ENCODE data around the gene LIFR. TPM values are rescaled to one million over a fixed set of nuclear protein-coding genes. Genes with fewer than 3 reads are reported as not detected.

Gene LIFR
- total RNA-seq, 1 experiment from 2014 or later, result 47.9 TPM

GRCh38 chr5:38603691-38604090, 47.2 kb upstream of the LIFR start:
- Histone ChIP-seq H3K9me3 (ENCODE audit: low read depth, low read length, poor library complexity, severe bottlenecking) (no peaks in the 10 kb centered on the region), H3K4me1 (ENCODE audit: insufficient read depth, low read length, poor library complexity, severe bottlenecking) (no peaks in the 10 kb centered on the region), H3K27ac (ENCODE audit: low read depth, low read length, poor library complexity, severe bottlenecking) (no peak overlapping the region), H3K27me3 (replicated peaks; ENCODE audit: insufficient read depth, low read depth, low read length, poor library complexity) (no peaks in the 10 kb centered on the region), H3K36me3 (ENCODE audit: insufficient read depth, low read length, poor library complexity, severe bottlenecking) (no peaks in the 10 kb centered on the region), H3K4me3 (ENCODE audit: low read depth, low read length, poor library complexity, severe bottlenecking) (no peak overlapping the region)
- POLR2A ChIA-PET (ENCODE audit: low non-redundant PET), result no interaction called here
- TF ChIP-seq, protein P1, sequence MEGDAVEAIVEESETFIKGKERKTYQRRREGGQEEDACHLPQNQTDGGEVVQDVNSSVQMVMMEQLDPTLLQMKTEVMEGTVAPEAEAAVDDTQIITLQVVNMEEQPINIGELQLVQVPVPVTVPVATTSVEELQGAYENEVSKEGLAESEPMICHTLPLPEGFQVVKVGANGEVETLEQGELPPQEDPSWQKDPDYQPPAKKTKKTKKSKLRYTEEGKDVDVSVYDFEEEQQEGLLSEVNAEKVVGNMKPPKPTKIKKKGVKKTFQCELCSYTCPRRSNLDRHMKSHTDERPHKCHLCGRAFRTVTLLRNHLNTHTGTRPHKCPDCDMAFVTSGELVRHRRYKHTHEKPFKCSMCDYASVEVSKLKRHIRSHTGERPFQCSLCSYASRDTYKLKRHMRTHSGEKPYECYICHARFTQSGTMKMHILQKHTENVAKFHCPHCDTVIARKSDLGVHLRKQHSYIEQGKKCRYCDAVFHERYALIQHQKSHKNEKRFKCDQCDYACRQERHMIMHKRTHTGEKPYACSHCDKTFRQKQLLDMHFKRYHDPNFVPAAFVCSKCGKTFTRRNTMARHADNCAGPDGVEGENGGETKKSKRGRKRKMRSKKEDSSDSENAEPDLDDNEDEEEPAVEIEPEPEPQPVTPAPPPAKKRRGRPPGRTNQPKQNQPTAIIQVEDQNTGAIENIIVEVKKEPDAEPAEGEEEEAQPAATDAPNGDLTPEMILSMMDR (conservative IDR thresholded peaks at IDR 0.05; ENCODE audit: low read depth, low read length), result no peak
- no peak for TF ChIP-seq EZH2 (IDR thresholded peaks at IDR 0.05; ENCODE audit: borderline replicate concordance, low read depth, low read length, poor library complexity, severe bottlenecking)
- BruUV-seq (replicated peaks), result no TSS peak
- CTCF ChIA-PET, result no interaction called here
- intact Hi-C loops (cut with micrococcal nuclease; ENCODE audit: unreplicated experiment), result no loop called here
- DNase-seq (ENCODE audit: low spot score), result no peak

DNA sequence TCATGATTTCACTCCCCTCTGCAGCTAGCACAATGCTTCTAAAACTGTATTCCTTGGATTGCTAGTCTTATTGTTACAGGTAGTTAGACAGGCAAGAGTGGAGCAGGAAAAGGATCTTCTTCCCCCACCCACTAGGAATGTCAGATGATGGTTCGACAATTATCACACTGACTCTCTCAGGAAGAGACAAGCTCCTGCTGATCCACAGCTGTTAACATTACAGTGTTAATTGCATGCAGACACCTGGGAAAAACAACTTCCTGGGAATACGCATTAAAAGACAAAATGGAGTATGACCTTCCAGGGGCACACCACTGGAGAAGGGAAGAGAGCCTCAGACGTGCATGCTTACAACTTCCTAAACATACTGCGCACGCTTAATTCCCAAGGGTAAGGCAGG, 46.2 kb upstream of the LIFR start:
- H3K4me3 ChIP-seq (ENCODE audit: low read depth, low read length, poor library complexity, severe bottlenecking), result no peak overlapping the region
- no TSS peak for BruUV-seq (replicated peaks)
- DNase-seq (ENCODE audit: low spot score), result no peak
- H3K9me3 ChIP-seq (ENCODE audit: low read depth, low read length, poor library complexity, severe bottlenecking), result no peaks in the 10 kb centered on the region
- CTCF ChIA-PET, result no interaction called here
- TF ChIP-seq EZH2 (IDR thresholded peaks at IDR 0.05; ENCODE audit: borderline replicate concordance, low read depth, low read length, poor library complexity, severe bottlenecking), result no peak
- TF ChIP-seq, protein P1 (conservative IDR thresholded peaks at IDR 0.05; ENCODE audit: low read depth, low read length), result no peak
- H3K36me3 ChIP-seq (ENCODE audit: insufficient read depth, low read length, poor library complexity, severe bottlenecking), result no peaks in the 10 kb centered on the region
- no peaks in the 10 kb centered on the region for H3K27me3 ChIP-seq (replicated peaks; ENCODE audit: insufficient read depth, low read depth, low read length, poor library complexity)
- no peaks in the 10 kb centered on the region for H3K4me1 ChIP-seq (ENCODE audit: insufficient read depth, low read length, poor library complexity, severe bottlenecking)
- H3K27ac ChIP-seq (ENCODE audit: low read depth, low read length, poor library complexity, severe bottlenecking), result no peak overlapping the region
- POLR2A ChIA-PET (ENCODE audit: low non-redundant PET), result no interaction called here
- intact Hi-C loops (cut with micrococcal nuclease; ENCODE audit: unreplicated experiment), result no loop called here

DNA sequence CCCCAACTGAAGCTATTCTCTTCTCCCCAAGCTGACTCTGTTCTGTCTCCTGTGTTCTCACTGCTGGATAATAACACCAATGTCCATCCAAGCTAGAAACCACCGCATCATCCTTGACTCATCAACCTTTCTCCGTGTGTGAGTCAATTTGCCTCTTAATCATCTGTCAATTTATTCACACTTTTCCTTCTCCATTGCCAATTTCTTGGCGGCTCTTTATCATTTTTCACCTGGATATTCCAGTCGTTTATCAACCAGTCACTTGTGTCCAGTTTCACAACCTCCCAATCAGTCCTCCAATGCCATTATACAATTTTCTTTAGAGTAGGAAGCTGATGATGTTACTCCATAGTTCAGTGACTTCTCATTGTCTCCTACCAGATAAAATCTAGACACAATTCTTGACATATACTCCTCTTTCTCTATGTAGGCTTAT, 45.4 kb upstream of the LIFR start:
- DNase-seq (ENCODE audit: low spot score), result no peak
- no peak overlapping the region for H3K27ac ChIP-seq (ENCODE audit: low read depth, low read length, poor library complexity, severe bottlenecking)
- ChIA-PET POLR2A (ENCODE audit: low non-redundant PET) (interaction anchor here (0.6 kb wide), 2 partner anchors 9 to 18 kb away, joined by 3 to 5 read pairs; no protein-coding TSS in a partner anchor), CTCF (no interaction called here)
- H3K27me3 ChIP-seq (replicated peaks; ENCODE audit: insufficient read depth, low read depth, low read length, poor library complexity), result no peaks in the 10 kb centered on the region
- intact Hi-C loops (cut with micrococcal nuclease; ENCODE audit: unreplicated experiment), result no loop called here
- no peak overlapping the region for H3K4me3 ChIP-seq (ENCODE audit: low read depth, low read length, poor library complexity, severe bottlenecking)
- no peaks in the 10 kb centered on the region for H3K9me3 ChIP-seq (ENCODE audit: low read depth, low read length, poor library complexity, severe bottlenecking)
- no peaks in the 10 kb centered on the region for H3K4me1 ChIP-seq (ENCODE audit: insufficient read depth, low read length, poor library complexity, severe bottlenecking)
- no peak for TF ChIP-seq EZH2 (IDR thresholded peaks at IDR 0.05; ENCODE audit: borderline replicate concordance, low read depth, low read length, poor library complexity, severe bottlenecking)
- TF ChIP-seq, protein P1 (conservative IDR thresholded peaks at IDR 0.05; ENCODE audit: low read depth, low read length), result no peak
- no TSS peak for BruUV-seq (replicated peaks)
- no peaks in the 10 kb centered on the region for H3K36me3 ChIP-seq (ENCODE audit: insufficient read depth, low read length, poor library complexity, severe bottlenecking)

Measured in A673 (cell line).